ENCODE results near the gene FAM120B. TPM values are rescaled to one million over a fixed set of nuclear protein-coding genes. Genes with fewer than 3 reads are reported as not detected.

Gene FAM120B
- total RNA-seq, 1 experiment from 2014 or later = 11.1 TPM

DNA sequence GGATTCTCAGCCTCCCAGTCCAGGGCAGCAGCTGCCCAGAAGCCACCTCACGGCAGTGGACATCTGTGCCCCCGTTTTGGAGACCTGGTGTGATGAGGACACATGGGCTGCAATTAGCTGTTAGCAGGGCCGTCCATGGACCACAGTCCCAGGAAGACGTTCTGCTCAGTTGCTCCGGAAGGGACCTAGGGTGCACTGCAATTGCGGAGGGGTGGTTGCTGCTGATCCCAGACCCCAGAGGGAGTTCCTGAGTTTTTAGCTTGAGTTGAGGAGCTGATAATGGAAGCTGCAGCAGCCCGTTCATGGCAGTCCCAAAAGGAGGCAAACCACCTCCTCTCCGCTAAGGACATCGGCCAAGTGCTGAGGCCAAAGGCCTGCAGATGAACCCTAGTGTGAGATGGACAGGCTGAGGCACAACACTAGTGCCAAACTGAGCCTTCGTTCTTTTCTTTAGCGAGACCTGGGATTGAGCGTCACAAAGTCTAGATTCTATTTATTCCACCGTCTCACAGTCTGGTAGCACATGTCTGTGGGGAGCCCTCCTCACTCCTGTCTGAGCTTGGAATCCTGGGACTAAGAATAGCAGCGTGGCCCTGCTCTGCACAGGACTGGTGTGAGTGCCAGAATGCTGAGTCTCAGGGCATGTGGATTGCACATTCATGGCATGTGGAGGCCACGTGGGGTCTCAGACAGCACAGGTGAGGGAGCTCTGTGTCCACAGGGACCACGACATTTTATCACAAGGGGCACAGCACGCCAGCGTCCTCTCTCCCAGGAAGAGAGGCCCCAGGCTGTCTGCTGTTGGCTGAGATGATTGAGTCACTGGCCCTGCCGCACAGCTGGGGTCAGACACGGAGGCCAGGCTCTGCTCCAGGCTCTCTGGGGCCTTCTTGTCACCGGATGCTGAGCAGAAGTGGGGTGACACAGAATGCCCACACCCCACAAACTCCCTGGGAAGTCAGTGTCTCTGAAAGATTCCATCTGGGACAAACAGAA, 133.1 kb downstream of the FAM120B start:
- in situ Hi-C loops (cut with HindIII; ENCODE audit: low pct_unique_long_range_greater_than_20kb, low sequenced_read_pairs) = no loop called here

DNA sequence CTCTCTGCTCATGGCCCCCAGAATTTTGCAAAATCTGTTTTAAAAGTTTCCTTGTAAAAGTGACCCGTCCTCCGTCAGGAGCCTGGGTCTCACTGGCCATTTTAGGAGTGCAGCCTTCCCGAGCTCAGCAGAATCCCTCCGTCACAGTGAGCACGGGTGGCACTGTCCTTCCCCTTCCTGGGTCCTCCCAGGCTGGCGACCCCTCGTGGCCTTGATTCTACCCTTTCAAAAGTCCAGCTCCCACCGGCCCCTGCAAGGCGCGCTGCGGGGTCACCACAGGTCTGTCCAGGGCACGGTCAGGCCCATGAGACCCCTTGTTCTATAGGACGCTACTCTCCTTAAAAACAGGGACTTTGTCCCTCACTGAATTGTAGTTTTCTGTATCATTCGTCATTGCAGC, 133.9 kb downstream of the FAM120B start:
- no peak for DNase-seq (ENCODE audit: low read depth, low spot score)
- in situ Hi-C loops (cut with HindIII; ENCODE audit: low pct_unique_long_range_greater_than_20kb, low sequenced_read_pairs) = no loop called here

More for the DNA sequence above, 133.1 kb downstream of the FAM120B start:
- no peak for DNase-seq (ENCODE audit: low read depth, low spot score)

DNA sequence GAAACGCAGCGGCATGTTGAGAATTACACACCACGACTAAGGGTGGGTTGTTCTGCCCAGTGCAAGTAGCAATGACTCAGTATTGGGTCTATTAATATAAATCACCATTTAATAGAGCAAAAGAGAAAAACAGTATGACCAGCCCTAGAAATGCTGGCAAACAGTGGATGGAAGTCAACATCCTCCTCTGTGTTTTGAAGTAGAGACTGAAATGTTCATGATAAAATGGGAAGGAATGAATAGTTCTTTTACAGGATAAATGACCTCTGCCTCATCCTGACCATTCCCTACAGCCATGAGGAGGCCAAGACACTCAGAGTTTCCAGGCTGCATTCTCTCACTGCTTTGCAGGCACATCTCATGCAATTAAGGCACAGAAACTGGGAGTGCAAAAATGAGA, 134.8 kb downstream of the FAM120B start:
- no peak for DNase-seq (ENCODE audit: low read depth, low spot score)
- in situ Hi-C loops (cut with HindIII; ENCODE audit: low pct_unique_long_range_greater_than_20kb, low sequenced_read_pairs) = no loop called here

DNA sequence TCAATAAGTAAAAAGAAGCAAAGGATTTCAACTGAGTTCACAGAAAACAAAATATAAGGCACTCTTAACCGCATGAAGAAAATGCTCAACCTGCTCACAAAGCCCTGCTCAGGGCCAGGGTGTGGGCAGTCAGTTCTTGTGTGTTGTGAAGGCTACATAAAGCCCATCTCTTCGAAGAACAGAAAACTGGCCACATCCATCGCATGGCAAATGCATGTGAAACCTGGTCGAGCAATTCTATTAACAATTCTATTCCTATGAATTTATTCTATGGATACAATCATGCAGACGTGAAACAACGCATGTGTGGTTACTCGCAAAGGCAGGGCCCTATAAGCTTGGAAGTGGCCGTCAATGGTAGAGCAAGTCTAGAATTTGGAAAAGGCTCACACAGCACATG, 136.0 kb downstream of the FAM120B start:
- in situ Hi-C loops (cut with HindIII; ENCODE audit: low pct_unique_long_range_greater_than_20kb, low sequenced_read_pairs) = no loop called here
- no peak for DNase-seq (ENCODE audit: low read depth, low spot score)

DNA sequence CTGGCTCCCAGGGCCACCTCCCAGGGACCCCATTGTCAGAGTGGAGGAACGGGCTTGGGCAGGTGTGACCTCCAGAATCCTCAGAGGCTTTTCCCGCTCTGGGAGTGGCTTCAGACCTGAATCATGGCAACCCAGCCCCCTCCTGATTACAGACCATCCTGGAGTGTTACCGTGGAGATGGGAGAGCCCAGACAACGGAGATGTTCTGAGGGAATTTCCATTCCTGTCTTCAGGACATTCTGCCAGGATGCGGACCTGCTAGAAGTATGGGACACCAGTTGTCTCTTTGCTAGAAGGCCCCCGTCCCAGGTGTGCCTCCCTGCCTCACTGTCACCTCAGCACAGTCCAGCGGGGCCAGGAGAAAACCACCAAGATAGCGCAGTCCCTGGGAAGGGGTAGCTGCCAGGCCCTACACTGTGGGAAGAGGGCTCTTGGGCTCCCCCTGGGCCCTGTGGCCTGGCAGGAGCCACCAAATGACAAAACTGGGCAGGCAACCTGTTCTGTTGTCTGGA, 136.6 kb downstream of the FAM120B start:
- DNase-seq (ENCODE audit: low read depth, low spot score) = no peak
- in situ Hi-C loops (cut with HindIII; ENCODE audit: low pct_unique_long_range_greater_than_20kb, low sequenced_read_pairs) = no loop called here

DNA sequence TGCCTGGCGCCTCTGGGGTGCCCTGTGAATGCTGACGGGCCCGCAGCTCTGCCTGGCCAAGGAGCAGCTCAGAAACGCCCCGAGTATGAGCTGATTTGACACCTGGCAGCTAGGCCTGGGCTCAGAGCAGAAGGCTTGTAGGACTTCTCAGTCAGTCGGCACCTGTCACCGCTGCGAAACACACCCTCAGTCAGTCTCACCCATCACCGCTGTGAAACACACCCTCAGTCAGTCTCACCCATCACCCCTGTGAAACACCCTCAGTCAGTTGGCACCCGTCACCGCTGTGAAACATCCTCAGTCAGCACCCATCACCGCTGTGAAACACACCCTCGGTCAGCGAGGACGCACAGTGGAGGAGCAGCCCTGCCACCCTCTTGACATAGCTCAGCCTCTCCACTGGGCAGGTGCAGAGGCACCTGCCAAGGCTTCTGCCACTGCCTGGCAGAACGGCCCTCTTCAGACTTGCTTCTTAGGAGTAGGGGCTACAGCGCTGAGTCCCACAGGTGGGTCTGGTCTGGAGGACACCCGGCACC, 137.6 kb downstream of the FAM120B start:
- DNase-seq (ENCODE audit: low read depth, low spot score) = no peak
- in situ Hi-C loops (cut with HindIII; ENCODE audit: low pct_unique_long_range_greater_than_20kb, low sequenced_read_pairs) = no loop called here

DNA sequence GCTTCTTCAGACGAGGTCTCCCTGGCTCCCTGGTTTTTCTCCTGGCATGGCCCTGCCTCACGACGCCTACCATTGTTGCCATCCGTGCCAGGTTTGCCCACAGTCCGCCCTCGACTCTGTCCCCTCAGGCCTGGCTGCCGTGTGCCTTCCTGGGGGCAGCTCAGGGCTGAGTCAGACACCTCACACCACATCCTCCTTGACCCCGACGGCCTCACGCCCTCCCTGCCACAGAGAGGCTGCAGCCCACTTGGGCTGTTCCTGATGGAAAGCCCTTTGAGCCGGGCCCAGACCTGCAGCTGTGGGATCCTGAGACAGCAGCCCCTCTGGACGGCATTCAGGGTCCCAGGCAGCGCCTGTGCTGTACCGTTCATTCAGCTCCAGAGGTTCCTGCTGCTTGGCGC, 138.3 kb downstream of the FAM120B start:
- in situ Hi-C loops (cut with HindIII; ENCODE audit: low pct_unique_long_range_greater_than_20kb, low sequenced_read_pairs) = no loop called here
- DNase-seq (ENCODE audit: low read depth, low spot score) = no peak

DNA sequence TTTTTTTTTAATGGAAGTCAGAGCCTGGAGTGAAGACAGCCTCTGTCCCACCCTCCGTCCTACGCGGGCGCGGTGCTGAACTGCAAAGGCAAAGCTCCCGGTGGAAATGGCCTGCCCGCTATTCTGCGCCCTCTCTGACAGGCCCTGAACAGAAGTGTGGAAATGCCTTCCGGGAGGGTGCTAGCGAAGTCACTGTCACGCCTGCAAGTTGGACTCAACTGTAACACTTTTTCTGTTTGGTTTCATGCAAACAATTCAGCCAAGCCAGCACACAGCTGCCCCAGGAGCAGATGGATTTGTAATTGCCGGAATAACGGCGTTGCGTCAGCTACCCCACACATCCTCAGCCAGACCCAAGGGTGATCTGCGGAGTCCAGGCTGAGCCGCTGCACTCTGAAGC, 138.9 kb downstream of the FAM120B start:
- DNase-seq (ENCODE audit: low read depth, low spot score) = no peak
- in situ Hi-C loops (cut with HindIII; ENCODE audit: low pct_unique_long_range_greater_than_20kb, low sequenced_read_pairs) = no loop called here

DNA sequence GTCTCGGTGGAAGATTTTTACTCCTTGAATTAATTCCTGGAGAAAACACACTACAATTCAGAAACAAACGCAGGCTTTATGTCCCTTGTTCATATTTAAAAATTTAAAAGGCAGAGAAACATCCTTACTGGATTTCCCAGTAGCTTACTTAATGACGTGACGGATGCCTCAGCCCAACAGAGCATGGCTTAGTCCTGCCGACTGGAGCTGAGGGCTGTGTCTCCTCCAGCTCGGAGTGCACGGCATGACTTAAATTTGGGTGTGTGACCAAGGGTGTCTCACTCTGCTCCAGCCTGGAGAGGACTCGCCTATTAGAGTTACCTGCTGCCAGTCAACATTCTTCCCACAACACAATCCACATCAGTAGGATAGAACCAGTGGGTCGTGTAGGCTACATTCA, 139.4 kb downstream of the FAM120B start:
- in situ Hi-C loops (cut with HindIII; ENCODE audit: low pct_unique_long_range_greater_than_20kb, low sequenced_read_pairs) = no loop called here
- DNase-seq (ENCODE audit: low read depth, low spot score) = no peak

DNA sequence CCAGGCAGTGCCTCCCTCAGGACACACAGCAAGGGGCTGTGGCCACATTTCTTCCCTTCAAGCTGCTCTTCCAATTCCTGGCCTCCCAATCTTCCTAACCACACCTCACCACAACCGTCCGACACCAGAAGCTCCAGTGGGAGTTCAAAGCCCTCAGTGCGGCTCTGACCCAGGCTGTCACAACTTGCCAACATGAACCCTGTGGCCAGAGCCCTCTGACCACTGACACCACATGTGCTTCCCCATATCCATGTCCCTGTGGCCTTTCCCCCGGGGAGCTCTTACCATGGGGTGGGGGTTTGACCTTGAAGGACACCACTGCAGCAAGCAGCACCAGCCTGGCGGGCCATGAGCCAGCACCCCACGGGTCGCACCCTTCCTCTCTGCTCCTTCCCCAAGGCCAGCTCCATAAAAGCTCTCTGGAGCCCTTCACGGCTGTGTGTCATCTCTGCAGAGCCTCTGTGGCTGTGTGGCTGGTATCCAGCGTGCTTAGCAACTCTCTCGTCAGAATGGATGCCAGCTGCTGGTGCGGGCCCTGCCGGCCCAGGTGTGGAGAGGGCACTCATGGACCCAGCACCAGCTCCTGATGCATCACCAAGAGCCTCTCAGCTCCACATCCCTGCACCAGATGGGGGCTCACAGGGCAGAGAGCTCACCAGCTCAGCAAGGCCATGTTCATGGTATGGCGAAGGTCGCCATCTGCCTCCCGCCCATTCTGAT, 140.4 kb downstream of the FAM120B start:
- DNase-seq (ENCODE audit: low read depth, low spot score) = no peak
- in situ Hi-C loops (cut with HindIII; ENCODE audit: low pct_unique_long_range_greater_than_20kb, low sequenced_read_pairs) = no loop called here

DNA sequence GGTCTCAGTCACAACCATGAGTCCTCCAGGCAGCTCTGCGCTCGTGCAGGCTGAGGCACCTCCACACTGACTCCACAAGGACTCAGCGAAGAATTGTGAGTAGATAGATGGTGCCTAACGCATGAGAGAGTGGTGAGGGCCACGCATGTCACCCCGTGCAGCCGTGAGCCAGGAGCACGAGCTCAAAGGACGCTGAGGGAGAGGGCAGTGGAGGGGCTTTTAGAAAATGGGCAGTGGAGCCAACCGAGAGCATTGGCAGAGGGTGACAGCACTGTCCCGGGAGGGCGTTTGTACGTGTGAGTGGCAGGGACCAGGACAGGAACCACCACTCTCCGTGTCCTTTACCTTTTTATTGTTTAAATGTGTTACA, 141.0 kb downstream of the FAM120B start:
- in situ Hi-C loops (cut with HindIII; ENCODE audit: low pct_unique_long_range_greater_than_20kb, low sequenced_read_pairs) = no loop called here
- DNase-seq (ENCODE audit: low read depth, low spot score) = no peak

DNA sequence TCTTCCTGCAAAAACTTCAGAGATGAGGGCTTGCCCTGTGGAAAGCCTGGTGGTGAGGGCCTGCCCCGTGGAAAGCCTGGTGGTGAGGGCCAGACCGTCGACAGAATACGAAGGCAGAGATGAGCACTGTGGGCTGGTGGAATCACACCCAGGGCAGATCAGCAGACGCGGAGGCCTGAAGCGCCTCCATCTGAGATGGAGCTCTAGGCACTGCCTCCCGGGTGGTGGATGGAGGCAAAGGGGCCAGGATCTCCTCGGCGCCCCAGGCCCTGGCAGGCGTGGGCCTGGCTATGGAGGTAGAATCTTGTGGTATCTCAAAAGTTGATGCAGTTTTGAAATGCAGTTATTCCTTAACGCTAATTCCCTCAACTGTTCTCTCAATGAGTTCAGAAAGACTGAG, 141.8 kb downstream of the FAM120B start:
- DNase-seq (ENCODE audit: low read depth, low spot score) = no peak
- in situ Hi-C loops (cut with HindIII; ENCODE audit: low pct_unique_long_range_greater_than_20kb, low sequenced_read_pairs) = no loop called here

DNA sequence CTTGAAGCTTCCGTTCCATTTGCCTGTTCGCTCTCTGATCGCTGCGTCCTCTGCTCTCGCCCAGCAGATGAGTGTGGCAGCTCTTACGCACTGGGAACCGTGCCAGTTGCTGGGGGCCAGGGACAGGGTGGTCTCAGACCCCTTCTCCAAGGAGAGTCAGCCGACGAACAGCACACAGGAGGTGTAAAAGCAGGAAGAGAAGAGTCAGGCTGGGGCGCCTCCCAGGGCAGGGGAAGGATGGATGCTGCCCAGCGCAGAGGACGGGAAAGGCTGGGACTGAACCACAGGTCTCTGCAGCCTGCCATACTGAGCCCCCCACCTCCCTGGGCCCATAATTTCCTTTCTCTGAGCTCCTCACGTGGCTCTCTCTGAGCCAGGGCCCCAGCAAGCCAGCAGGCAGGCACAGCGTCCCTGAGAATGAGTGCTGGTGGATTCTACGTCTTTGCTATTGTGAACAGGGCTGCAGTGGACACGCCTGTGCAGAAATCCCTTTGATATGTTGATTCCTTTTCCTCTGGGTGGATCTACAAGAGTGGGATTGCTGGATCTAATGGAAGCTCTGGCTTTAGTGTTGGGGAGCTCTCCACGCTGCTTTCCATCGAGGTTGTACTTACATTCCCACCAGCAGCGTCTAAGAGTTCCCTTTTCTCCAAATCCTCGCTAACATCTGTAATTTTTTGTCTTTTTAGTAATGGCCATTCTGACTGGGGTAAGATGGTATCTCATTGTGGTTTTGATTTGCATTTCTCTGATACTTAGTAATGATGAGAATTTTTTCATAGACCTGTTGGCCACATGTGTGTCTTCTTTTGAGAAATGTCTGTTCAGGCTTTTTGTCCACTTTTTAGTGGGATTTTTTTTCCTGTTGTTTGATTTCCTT, 142.4 kb downstream of the FAM120B start:
- no peak for DNase-seq (ENCODE audit: low read depth, low spot score)
- in situ Hi-C loops (cut with HindIII; ENCODE audit: low pct_unique_long_range_greater_than_20kb, low sequenced_read_pairs) = no loop called here

DNA sequence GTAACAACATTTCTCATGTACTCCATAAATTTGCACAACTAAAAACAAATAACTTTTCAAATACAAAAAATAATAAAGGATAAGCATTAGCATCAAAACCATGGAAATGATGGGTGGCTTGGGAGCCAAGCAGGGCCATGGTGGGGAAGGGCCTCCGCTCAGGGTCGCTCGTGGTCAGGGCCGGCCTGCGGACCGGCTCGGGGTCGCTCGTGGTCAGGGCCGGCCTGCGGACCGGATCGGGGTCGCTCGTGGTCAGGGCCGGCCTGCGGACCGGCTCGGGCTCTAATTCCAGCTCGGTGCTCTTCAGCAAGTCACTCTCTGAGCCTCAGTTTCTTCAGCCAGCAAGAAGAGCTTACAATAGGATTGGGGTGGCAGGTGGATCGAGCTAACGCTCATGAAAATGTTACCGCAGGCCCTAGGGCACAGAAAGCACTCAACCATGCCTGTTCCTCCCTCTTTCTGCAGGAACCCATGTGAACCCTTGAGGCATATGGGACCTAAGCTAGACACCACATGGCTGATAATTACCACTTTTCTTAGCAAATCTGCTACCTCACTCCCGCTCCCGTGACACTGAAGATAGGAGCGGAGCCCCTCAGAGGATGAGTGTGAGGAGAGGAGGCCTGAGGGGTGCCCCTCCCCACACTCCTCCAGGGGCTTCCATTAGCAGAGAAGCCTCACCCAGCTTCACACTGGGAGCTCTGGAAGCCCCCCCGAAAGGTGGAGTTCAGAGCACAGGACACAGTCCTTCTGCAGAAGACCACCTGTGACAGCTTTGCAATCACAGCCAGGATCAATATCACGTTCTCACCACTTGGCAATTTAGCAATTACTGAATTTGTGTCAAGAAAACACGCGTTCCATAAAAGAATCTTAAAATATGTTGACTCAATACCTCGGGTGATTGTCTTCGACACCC, 143.5 kb downstream of the FAM120B start:
- in situ Hi-C loops (cut with HindIII; ENCODE audit: low pct_unique_long_range_greater_than_20kb, low sequenced_read_pairs) = no loop called here
- no peak for DNase-seq (ENCODE audit: low read depth, low spot score)

DNA sequence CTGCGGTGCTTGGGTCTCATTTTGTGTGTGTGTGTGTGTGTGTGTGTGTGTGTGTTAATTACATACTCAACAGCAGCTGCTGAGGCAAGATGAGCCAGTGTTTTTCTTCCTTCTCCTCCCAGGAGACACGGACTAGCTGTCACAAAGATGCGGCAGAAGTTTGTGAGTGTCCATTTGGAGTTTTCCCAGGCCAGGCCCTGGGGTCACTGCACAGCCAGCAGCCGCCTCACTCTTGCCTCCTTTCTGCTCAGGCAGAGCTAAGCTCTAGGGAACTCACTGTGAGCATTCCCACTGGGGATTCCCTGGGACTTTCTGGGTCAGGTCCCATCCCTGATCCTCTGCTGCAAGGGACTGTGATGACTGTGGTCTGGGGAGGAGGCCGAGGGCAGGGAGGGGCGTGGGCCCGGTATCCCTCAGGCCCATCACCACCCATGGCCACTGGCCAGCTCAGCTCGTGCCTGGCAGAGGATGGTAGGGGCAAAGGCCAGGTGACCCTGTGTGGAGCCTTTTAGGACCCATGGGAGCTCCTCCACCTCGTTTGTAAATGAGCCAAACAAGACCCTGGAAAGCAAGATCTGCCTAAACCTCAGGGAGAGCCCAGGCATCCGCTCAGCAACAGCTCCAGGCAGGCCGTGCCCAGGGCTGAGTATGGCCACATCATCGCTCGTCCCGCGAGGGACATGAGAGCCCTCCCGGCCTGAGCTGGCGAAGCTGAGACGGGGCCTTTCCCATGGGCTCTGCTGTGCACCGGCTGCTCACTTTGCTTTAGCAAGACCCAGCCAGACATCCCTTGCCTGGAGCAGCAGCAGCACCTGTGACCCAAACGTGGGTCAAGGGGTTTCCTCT, 144.6 kb downstream of the FAM120B start:
- in situ Hi-C loops (cut with HindIII; ENCODE audit: low pct_unique_long_range_greater_than_20kb, low sequenced_read_pairs) = no loop called here
- DNase-seq (ENCODE audit: low read depth, low spot score) = no peak

Measured in SK-MEL-5 (cell line).